CD4-positive, alpha-beta T cell (primary cell): Measurements from ENCODE around the gene SKA3. TPM values are rescaled to one million over a fixed set of nuclear protein-coding genes. Genes with fewer than 3 reads are reported as not detected.

Source experiments
- ATAC-seq: fragments of 200-7000 bp; cut with Tn5 transposase; one replicate; pipeline ENCODE4 v1.10.0; 2022; ENCODE audit warnings: mild to moderate bottlenecking; ENCODE audit not compliant: poor library complexity
- CTCF ChIA-PET: fragments of 350-600 bp; sonication (Branson Sonifier 250); formaldehyde crosslinking; loops from one replicate; lab custom pipeline; 2021; ENCODE audit warnings: antibody characterized with exemption, inconsistent platforms; lab: Charles Lee
- POLR2A ChIA-PET: fragments of 350-600 bp; sonication (Branson Sonifier 250); formaldehyde crosslinking; loops from one replicate; lab custom pipeline; 2021; ENCODE audit warnings: antibody characterized with exemption, inconsistent platforms; lab: Charles Lee
- DNase-seq, 14 experiments: peaks; one replicate each; pipeline ENCODE4 v3.0.0-alpha.2; 2013 to 2020; ENCODE audit warnings: mixed read lengths in 2 of 14
- H3K27ac ChIP-seq, 2 donors: one replicate each; pipeline versions ENCODE4 v1.5.1 to v1.7.0; 2013; ENCODE audit warnings: low read length in 2 of 2, low read depth in 1 of 2, mild to moderate bottlenecking in 1 of 2
- H3K27me3 ChIP-seq, 2 experiments: 1 replicate in 1 of 2; 2 replicates in 1 of 2; pipeline versions ENCODE4 v1.6.1 to v1.7.0; 2013; ENCODE audit warnings: low read length in 2 of 2, control low read depth in 1 of 2, mild to moderate bottlenecking in 1 of 2, moderate library complexity in 1 of 2; ENCODE audit not compliant: insufficient read depth in 2 of 2, control insufficient read depth in 1 of 2
- H3K36me3 ChIP-seq: one replicate; pipeline ENCODE4 v1.6.1; 2013; ENCODE audit warnings: low read length, control low read depth; ENCODE audit not compliant: insufficient read depth
- H3K4me1 ChIP-seq: one replicate; pipeline ENCODE4 v1.6.1; 2013; ENCODE audit warnings: low read length, control low read depth; ENCODE audit not compliant: insufficient read depth
- H3K4me3 ChIP-seq: one replicate; pipeline ENCODE4 v1.5.1; 2013; ENCODE audit warnings: mild to moderate bottlenecking, low read length, moderate library complexity
- H3K9me3 ChIP-seq, 2 experiments: 1 replicate in 1 of 2; 2 replicates in 1 of 2; pipeline versions ENCODE4 v1.6.1 to v1.7.0; 2013; ENCODE audit warnings: low read length in 2 of 2, mild to moderate bottlenecking in 2 of 2, control low read depth in 1 of 2, moderate library complexity in 1 of 2; ENCODE audit not compliant: control insufficient read depth in 1 of 2, insufficient read depth in 1 of 2
- H3K27ac Mint-ChIP-seq: one replicate; pipeline ENCODE4 v1.8.0; 2020; ENCODE audit warnings: mixed read lengths
- H3K27me3 Mint-ChIP-seq: one replicate; pipeline ENCODE4 v1.8.0; 2021; ENCODE audit warnings: mixed read lengths
- H3K36me3 Mint-ChIP-seq: one replicate; pipeline ENCODE4 v1.8.0; 2021; ENCODE audit warnings: low read depth, mixed read lengths
- H3K4me1 Mint-ChIP-seq: one replicate; pipeline ENCODE4 v1.8.0; 2021; ENCODE audit warnings: low read depth, mixed read lengths
- H3K4me3 Mint-ChIP-seq: one replicate; pipeline ENCODE4 v1.8.0; 2020; ENCODE audit warnings: mild to moderate bottlenecking, mixed read lengths
- H3K9me3 Mint-ChIP-seq: one replicate; pipeline ENCODE4 v1.8.0; 2020; ENCODE audit warnings: mixed read lengths
- CTCF ChIP-seq: fragments of 200-600 bp; IDR thresholded peaks from one replicate; pipeline ENCODE4 v1.8.0; 2022; ENCODE audit warnings: antibody characterized with exemption, mild to moderate bottlenecking
- intact Hi-C, 2 experiments: fragments of 100-400 bp; cut with DNase I in 1 of 2; cut with micrococcal nuclease in 1 of 2; formaldehyde crosslinking; loops; one replicate each; pipeline versions ENCODE4 v1.15.1 to v1.9.0; 2023 to 2025; cut with DNase I, micrococcal nuclease
- total RNA-seq, 174 experiments: library from RNA in 2 of 174; stranded (reverse) in 2 of 174; gene quantifications; one replicate each; pipeline ENCODE4 v1.2.3 and lab custom pipeline; 2021 to 2026

SKA3 gene
- total RNA-seq, 2 experiments from 2014 or later, result 0.30 TPM; not detected in 1

- ChIA-PET POLR2A (no interaction called here), CTCF (no interaction called here)
- ATAC-seq (no peak), DNase-seq (no peak)
- Histone ChIP-seq H3K27ac (no peak overlapping the region), H3K27me3 (no peaks in the 10 kb centered on the region), H3K36me3 (peaks cover 15% of the 10 kb centered on the region), H3K4me1 (no peaks in the 10 kb centered on the region), H3K9me3 (no peaks in the 10 kb centered on the region), H3K4me3 (no peak overlapping the region)
- Mint-ChIP-seq H3K27me3 (no peaks in the 10 kb centered on the region), H3K36me3 (peaks cover 19% of the 10 kb centered on the region), H3K9me3 (no peaks in the 10 kb centered on the region), H3K27ac (no peak overlapping the region), H3K4me3 (no peak overlapping the region), H3K4me1 (no peaks in the 10 kb centered on the region)
- intact Hi-C loops, result no loop called here
- TF ChIP-seq CTCF, result no peak
Observed at GRCh38 chr13:21152251-21152899, 24.0 kb downstream of the SKA3 start.

- no peak overlapping the region for H3K4me3 Mint-ChIP-seq
- ChIA-PET POLR2A (interaction anchor here (1.5 kb wide), 1 partner anchor 26 kb away, joined by 7 read pairs; the partner anchor contains the start of genes MRPL57 and SKA3), CTCF (no interaction called here)
- peaks cover 32% of the 10 kb centered on the region for H3K36me3 ChIP-seq
- no peak overlapping the region for H3K4me3 ChIP-seq
- no peaks in the 10 kb centered on the region for H3K4me1 Mint-ChIP-seq
- TF ChIP-seq CTCF, result no peak
- no peak overlapping the region for H3K27ac ChIP-seq
- H3K27me3 ChIP-seq, result no peaks in the 10 kb centered on the region
- intact Hi-C loops, result no loop called here
- peaks cover 3% of the 10 kb centered on the region for H3K4me1 ChIP-seq
- no peaks in the 10 kb centered on the region for H3K27me3 Mint-ChIP-seq
- H3K9me3 ChIP-seq, result no peaks in the 10 kb centered on the region
- ATAC-seq, result no peak
- H3K27ac Mint-ChIP-seq, result no peak overlapping the region
- DNase-seq, result no peak
- no peaks in the 10 kb centered on the region for H3K9me3 Mint-ChIP-seq
- H3K36me3 Mint-ChIP-seq, result peaks cover 42% of the 10 kb centered on the region
Observed at GRCh38 chr13:21150013-21150412, 26.3 kb downstream of the SKA3 start.

- Histone ChIP-seq H3K36me3 (peaks cover 35% of the 10 kb centered on the region), H3K27me3 (no peaks in the 10 kb centered on the region), H3K4me1 (peaks cover 3% of the 10 kb centered on the region), H3K4me3 (no peak overlapping the region), H3K9me3 (no peaks in the 10 kb centered on the region), H3K27ac (no peak overlapping the region)
- DNase-seq, result no peak
- intact Hi-C loops, result no loop called here
- ChIA-PET POLR2A (interaction anchor here (1.5 kb wide), 1 partner anchor 27 kb away, joined by 7 read pairs; the partner anchor contains the start of genes MRPL57 and SKA3), CTCF (no interaction called here)
- Mint-ChIP-seq H3K27me3 (no peaks in the 10 kb centered on the region), H3K27ac (no peak overlapping the region), H3K4me3 (no peak overlapping the region), H3K4me1 (peaks cover 2% of the 10 kb centered on the region), H3K9me3 (no peaks in the 10 kb centered on the region), H3K36me3 (peaks cover 46% of the 10 kb centered on the region)
- no peak for ATAC-seq
- no peak for TF ChIP-seq CTCF
Observed at GRCh38 chr13:21149568-21149967, 26.8 kb downstream of the SKA3 start.
